ENCODE data around the gene ELFN1. TPM values are rescaled to one million over a fixed set of nuclear protein-coding genes. Genes with fewer than 3 reads are reported as not detected.

The ELFN1 gene
- total and polyA plus RNA-seq, 10 of the 15 experiments (the other 5 are each of a cell fraction or from before 2014, with no cell fraction given), result 0.04 TPM; not detected in 9

DNA sequence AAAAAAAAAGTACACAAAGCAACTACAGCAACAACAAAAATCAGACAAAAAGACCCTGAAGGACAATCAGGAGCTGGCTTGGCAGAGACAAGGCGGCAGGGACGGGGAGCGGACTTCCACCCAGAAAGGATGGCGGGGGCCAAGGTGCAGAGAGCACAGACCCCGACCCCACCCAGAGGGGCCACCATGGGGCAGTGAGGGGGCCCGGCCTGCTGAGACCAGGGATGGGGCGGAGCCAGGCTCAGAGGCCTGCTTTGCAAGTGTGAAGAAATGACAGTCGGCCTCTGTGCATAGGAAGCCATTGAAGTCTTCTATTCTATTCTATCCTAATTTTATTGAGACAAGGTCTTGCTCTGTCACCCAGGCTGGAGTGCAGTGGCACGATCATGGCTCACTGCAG lies 82.0 kb downstream of the ELFN1 start (continued):
- TF ChIP-seq, protein P1, sequence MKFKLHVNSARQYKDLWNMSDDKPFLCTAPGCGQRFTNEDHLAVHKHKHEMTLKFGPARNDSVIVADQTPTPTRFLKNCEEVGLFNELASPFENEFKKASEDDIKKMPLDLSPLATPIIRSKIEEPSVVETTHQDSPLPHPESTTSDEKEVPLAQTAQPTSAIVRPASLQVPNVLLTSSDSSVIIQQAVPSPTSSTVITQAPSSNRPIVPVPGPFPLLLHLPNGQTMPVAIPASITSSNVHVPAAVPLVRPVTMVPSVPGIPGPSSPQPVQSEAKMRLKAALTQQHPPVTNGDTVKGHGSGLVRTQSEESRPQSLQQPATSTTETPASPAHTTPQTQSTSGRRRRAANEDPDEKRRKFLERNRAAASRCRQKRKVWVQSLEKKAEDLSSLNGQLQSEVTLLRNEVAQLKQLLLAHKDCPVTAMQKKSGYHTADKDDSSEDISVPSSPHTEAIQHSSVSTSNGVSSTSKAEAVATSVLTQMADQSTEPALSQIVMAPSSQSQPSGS (IDR thresholded peaks at IDR 0.05; ENCODE audit: low read length), result no peak
- TF ChIP-seq MYC (IDR thresholded peaks at IDR 0.05; ENCODE audit: insufficient read depth, insufficient read length, insufficient replicate concordance, low read length, severe bottlenecking) (no peak), SUPT20H (IDR thresholded peaks at IDR 0.05; ENCODE audit: borderline replicate concordance, control insufficient read depth, low read depth, low read length) (no peak)

DNA sequence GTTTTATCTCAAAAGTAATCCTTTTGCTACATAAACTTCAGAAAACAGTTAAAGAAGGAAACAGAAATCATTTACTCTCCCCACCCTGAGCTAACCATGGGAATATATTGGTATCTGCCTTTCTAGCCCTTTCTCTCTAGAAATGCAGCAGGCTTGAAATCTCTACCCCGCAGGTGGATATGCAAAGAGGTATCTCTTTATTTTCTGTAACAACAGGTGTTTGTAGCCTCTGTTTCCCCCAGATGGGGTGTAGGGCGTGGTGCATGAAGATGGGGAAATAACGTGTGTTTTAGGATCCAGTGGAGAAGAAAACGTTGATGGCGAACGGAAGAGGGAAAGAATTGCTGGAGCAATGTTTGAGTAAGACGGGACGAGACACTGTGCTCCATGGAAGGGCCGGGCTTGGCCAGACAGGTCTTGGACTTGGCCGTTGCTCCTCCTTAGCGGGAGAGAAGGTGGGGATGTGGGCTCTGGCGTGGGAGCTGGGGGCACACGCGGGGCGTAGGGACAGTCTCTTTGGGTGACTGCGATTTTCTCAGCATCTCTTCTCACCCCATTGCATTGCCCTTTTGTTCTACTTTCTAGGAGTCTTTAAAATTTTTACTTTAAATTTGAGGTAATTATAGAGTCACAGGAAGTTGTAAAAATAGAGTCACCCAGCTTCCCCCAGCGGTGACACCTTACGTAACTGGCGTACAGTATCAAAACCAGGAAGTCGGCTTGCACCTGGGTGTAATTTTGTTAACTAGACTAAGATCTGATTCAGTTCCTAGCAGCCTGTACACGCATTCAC lies 82.9 kb downstream of the ELFN1 start:
- Histone ChIP-seq H3K4me1 (ENCODE audit: control insufficient read depth, insufficient read depth, low read length) (peaks cover 13% of the 10 kb centered on the region; the same call in 1 of the 2 replicates), H4K20me1 (ENCODE audit: control insufficient read depth, insufficient read depth) (no peaks in the 10 kb centered on the region), H3K4me2 (ENCODE audit: control insufficient read depth, insufficient read depth) (no peak overlapping the region), H3K9me3 (replicated peaks; ENCODE audit: control insufficient read depth, insufficient read depth, low read length) (no peaks in the 10 kb centered on the region; the same call in 2 of the 3 replicates), H3K9ac (ENCODE audit: control insufficient read depth, insufficient read depth, low read length) (no peak overlapping the region), H3K27me3 (replicated peaks in 1 of 2; ENCODE audit: control insufficient read depth in 2 of 2, insufficient read depth in 2 of 2, low read length in 1 of 2) (no peaks in the 10 kb centered on the region), H3K27ac (ENCODE audit: control insufficient read depth, insufficient read depth) (no peak overlapping the region), H3K36me3 (ENCODE audit: control insufficient read depth in 2 of 2, insufficient read depth in 2 of 2, low read length in 1 of 2) (no peaks in the 10 kb centered on the region), H3K4me3 (no peak overlapping the region), H3K79me2 (ENCODE audit: control insufficient read depth, insufficient read depth, low read length) (no peaks in the 10 kb centered on the region), H2AFZ (ENCODE audit: control insufficient read depth, low read depth, low read length) (no peak overlapping the region; the same call in 1 of the 2 replicates)
- DNase-seq (ENCODE audit: low read depth, low spot score) (no peak), ATAC-seq (no peak), FAIRE-seq (no peak)
- SMC1A ChIA-PET (ENCODE audit: uncharacterized antibody, unreplicated experiment), result no interaction called here
- CTCF ChIA-PET, result no interaction called here
- in situ Hi-C loops (cut with MboI) (no loop called here), intact Hi-C loops (cut with micrococcal nuclease; ENCODE audit: unreplicated experiment) (no loop called here)
- POLR2A ChIA-PET, result no interaction called here
- no TSS peak for BruUV-seq (replicated peaks)
- WGBS (ENCODE audit: insufficient coverage, insufficient replicate concordance, low lambda C conversion rate, missing lambda C conversion rate), result 13% methylated on average over 21 of the region's 21 CpGs
- RAD21 ChIA-PET (ENCODE audit: unreplicated experiment), result no interaction called here
- TF ChIP-seq, protein P2, sequence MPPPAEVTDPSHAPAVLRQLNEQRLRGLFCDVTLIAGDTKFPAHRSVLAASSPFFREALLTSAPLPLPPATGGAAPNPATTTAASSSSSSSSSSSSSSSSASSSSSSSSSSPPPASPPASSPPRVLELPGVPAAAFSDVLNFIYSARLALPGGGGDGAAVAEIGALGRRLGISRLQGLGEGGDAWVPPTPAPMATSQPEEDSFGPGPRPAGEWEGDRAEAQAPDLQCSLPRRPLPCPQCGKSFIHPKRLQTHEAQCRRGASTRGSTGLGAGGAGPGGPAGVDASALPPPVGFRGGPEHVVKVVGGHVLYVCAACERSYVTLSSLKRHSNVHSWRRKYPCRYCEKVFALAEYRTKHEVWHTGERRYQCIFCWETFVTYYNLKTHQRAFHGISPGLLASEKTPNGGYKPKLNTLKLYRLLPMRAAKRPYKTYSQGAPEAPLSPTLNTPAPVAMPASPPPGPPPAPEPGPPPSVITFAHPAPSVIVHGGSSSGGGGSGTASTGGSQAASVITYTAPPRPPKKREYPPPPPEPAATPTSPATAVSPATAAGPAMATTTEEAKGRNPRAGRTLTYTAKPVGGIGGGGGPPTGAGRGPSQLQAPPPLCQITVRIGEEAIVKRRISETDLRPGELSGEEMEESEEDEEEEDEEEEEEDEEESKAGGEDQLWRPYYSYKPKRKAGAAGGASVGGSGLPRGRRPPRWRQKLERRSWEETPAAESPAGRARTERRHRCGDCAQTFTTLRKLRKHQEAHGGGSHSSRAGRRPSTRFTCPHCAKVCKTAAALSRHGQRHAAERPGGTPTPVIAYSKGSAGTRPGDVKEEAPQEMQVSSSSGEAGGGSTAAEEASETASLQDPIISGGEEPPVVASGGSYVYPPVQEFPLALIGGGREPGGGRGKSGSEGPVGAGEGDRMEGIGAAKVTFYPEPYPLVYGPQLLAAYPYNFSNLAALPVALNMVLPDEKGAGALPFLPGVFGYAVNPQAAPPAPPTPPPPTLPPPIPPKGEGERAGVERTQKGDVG (CRISPR knock-in tag; IDR thresholded peaks at IDR 0.05), result no peak
- TF ChIP-seq MYB (IDR thresholded peaks at IDR 0.05; ENCODE audit: borderline replicate concordance, low read depth, low read length) (no peak), SMAD5 (IDR thresholded peaks at IDR 0.05; ENCODE audit: low read depth) (no peak), KAT2A (conservative IDR thresholded peaks at IDR 0.05; ENCODE audit: control insufficient read depth, low read depth, low read length) (no peak), ZNF24 (IDR thresholded peaks at IDR 0.05) (no peak)
- TF ChIP-seq, protein P3, sequence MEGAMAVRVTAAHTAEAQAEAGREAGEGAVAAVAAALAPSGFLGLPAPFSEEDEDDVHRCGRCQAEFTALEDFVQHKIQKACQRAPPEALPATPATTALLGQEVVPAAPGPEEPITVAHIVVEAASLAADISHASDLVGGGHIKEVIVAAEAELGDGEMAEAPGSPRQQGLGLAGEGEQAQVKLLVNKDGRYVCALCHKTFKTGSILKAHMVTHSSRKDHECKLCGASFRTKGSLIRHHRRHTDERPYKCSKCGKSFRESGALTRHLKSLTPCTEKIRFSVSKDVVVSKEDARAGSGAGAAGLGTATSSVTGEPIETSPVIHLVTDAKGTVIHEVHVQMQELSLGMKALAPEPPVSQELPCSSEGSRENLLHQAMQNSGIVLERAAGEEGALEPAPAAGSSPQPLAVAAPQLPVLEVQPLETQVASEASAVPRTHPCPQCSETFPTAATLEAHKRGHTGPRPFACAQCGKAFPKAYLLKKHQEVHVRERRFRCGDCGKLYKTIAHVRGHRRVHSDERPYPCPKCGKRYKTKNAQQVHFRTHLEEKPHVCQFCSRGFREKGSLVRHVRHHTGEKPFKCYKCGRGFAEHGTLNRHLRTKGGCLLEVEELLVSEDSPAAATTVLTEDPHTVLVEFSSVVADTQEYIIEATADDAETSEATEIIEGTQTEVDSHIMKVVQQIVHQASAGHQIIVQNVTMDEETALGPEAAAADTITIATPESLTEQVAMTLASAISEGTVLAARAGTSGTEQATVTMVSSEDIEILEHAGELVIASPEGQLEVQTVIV (IDR thresholded peaks at IDR 0.05; ENCODE audit: borderline replicate concordance, partially characterized antibody), result no peak
- TF ChIP-seq, protein P4, sequence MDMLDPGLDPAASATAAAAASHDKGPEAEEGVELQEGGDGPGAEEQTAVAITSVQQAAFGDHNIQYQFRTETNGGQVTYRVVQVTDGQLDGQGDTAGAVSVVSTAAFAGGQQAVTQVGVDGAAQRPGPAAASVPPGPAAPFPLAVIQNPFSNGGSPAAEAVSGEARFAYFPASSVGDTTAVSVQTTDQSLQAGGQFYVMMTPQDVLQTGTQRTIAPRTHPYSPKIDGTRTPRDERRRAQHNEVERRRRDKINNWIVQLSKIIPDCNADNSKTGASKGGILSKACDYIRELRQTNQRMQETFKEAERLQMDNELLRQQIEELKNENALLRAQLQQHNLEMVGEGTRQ (IDR thresholded peaks at IDR 0.05; ENCODE audit: borderline replicate concordance, low read depth, low read length), result no peak
- TF ChIP-seq, protein P1 (IDR thresholded peaks at IDR 0.05; ENCODE audit: low read length), result no peak

Data from GM12878 (cell line).